RPMI8226 (cell line): ENCODE measurements around the gene PCED1B.
A peak's percentile ranks its signal among the peaks of the same experiment; 100 is the strongest.
"Not testable (repeated sequence)": the region's sequence is repeated elsewhere in the genome, so short reads cannot be mapped to it uniquely, and the experiment has no call there.

Experiments
- DNase-seq: peaks from one replicate; pipeline ENCODE4 v3.0.0-alpha.2; 2015

Gene PCED1B, protein sequence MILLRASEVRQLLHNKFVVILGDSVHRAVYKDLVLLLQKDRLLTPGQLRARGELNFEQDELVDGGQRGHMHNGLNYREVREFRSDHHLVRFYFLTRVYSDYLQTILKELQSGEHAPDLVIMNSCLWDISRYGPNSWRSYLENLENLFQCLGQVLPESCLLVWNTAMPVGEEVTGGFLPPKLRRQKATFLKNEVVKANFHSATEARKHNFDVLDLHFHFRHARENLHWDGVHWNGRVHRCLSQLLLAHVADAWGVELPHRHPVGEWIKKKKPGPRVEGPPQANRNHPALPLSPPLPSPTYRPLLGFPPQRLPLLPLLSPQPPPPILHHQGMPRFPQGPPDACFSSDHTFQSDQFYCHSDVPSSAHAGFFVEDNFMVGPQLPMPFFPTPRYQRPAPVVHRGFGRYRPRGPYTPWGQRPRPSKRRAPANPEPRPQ

GRCh38 chr12:47079468-47079980 is at the start of gene PCED1B, which contains the start of gene AMIGO2:
Gene PCED1B, plus strand, starts transcription at chr12:47079621. Its CDS starts 155,443 bp downstream, at chr12:47235064.
Gene AMIGO2, minus strand, starts transcription at chr12:47079959. Its CDS starts 957 bp downstream, at chr12:47079002.
- DNase-seq: peak; percentile 56

GRCh38 chr12:47029903-47030302 is 49.5 kb upstream of the PCED1B start:
- DNase-seq: no peak

GRCh38 chr12:47032644-47033043 is 46.8 kb upstream of the PCED1B start:
- DNase-seq: peak; percentile 31

DNA sequence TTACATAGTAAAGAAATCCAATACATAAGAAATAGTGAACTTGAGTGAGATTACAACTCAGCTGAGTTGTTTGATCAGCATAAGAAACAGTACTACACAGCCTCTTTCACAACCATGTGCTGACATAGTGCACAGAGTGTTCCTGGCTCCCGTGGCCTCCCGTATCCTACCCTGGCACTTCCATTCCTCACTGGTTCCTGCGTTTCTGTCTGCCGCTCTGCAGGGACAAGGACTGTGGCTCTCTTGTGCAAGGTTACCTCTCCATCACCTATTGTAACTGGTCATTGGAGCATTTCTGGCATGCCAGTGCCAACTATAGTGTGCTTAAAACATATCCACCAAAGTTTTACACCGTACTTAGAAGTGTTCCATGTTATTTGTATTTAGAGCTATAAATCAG is 46.3 kb upstream of the PCED1B start:
- DNase-seq: no peak

DNA sequence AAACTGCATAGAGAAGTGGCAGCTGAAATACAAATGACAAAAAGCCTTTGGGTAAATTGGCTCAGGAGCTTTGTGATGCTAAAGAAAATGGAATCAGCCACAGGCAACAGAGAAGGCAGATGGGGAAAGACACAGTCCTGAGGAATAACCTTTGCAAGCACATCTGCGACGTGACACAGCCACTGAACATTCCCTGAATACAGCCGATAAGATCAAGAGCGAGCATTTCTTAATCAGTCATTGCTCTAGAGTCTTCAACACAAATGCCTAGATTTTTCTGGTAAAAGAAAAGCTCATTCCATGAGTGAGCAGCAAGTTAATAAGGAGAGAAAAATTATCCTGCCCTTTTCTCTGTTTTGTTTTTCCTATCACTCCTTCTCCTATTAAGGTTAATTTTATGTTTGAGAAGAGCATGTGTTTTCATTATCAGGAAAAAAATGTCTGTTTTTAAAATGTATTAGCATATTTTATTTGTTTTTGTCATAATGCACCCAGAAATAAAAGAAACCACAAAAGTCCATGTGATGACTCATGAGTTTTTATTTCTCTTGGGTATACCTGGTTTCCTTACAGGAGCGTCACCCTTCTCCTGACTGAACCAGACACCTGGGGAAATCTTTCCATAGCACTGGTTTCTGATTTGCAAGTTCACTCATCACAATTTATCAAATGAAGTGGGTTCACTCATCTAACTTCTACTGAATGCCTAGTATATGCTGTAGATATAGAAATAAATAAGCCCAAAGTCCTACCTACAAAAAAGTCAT is 45.4 kb upstream of the PCED1B start:
- no peak for DNase-seq

DNA sequence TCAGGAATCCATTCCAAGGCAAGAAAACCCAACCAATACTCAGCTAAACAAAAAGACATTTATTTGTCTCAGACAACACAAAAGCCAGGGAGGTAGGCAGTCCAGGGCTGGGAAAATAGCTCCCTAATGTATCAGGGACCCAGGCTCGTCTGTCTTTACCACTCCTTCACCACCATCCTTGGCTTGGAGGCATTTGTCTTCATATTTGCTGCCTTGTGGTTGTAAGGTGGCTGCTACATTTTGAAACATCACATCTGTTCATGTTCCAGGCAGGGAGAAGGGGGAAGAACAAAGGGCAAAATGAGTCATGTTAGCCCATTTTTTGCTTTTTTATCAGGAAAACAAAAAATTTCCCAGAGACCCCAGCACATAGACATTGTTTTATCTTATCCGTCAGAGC is 44.8 kb upstream of the PCED1B start:
- no peak for DNase-seq

DNA sequence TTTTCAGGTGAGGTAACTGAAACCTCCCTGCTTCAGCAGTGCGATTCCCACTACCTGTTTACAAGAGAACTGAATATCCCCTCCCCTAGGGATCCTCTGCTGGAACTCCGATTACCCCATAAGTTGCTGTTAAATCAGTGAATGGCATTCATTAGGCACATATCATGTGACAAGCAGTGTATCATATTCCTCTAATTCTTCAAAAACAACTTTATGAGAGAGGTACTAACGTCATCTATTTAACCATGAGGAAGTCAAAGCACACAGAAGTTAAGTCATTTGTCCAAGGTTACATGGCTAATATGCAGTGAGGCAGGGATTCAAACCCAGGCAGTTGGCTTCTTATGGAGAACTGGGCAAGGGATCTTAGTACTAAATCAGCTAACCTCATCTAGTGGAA is 43.9 kb upstream of the PCED1B start:
- no peak for DNase-seq

GRCh38 chr12:47038270-47038748 is 41.1 kb upstream of the PCED1B start:
- DNase-seq: no peak

DNA sequence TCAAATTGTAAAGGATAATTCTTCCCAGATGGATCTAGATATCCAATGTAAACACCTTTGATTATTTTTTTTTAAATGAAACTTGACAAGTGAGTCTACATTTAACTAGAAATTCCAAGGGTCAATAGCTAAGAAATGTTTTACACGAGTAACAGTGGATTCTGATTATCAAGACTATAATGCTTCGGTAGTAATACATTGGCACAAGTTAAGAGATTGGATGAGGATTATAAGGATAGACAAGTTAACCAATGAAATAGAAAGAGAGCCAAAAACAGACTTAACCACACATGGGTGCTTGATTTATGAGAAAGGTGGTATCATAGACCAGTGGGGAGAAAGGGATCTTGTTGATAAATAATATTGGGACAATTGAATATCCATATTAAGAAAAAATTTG is 40.3 kb upstream of the PCED1B start:
- DNase-seq: no peak

- DNase-seq: no peak
Observed at GRCh38 chr12:47039756-47040155, 39.7 kb upstream of the PCED1B start.

- DNase-seq: no peak
Observed at GRCh38 chr12:47041327-47041726, 38.1 kb upstream of the PCED1B start.

DNA sequence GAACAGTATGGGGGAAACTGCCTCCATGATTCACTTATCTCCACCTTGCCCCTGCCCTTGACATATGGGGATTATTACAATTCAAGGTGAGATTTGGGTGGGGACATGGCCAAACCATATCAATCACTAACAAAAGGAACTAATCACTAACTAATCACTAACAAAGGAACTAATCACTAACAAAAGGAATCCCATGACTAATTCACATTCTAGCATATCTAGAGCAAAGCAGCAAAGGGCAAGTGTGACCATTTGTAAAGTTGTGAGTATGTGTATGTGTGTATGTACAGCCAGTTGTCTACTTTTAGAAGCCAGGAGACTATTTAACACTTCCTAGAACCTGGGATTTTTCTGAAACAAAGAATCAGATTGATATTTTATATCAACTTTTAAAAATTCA is 30.9 kb upstream of the PCED1B start:
- DNase-seq: no peak

GRCh38 chr12:47051291-47051690 is 28.1 kb upstream of the PCED1B start:
- DNase-seq: not testable (repeated sequence)

GRCh38 chr12:47052274-47052673 is 27.1 kb upstream of the PCED1B start:
- DNase-seq: no peak

- DNase-seq: no peak
Observed at GRCh38 chr12:47053961-47054360, 25.5 kb upstream of the PCED1B start.

GRCh38 chr12:47054659-47055058 is 24.8 kb upstream of the PCED1B start:
- DNase-seq: no peak

DNA sequence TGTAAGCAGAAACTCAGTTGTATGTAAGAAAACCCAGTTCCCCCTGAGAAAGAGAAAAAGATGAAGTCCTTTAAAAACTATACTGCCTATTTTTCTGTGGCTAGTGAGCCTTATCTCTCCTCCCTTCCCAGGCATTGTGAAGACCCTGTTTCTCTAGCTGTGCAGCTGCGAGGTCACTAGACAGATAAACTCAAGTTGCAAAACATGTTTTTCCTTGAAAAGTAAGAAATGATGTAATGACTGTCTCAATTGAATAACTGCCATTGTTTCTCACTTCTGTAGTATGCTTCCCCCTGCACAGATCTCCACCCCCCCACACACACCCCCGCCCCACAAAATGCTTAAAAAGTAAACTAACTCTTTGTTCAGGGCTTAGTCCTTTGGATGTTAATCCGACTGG is 23.6 kb upstream of the PCED1B start:
- not testable (repeated sequence) for DNase-seq

DNA sequence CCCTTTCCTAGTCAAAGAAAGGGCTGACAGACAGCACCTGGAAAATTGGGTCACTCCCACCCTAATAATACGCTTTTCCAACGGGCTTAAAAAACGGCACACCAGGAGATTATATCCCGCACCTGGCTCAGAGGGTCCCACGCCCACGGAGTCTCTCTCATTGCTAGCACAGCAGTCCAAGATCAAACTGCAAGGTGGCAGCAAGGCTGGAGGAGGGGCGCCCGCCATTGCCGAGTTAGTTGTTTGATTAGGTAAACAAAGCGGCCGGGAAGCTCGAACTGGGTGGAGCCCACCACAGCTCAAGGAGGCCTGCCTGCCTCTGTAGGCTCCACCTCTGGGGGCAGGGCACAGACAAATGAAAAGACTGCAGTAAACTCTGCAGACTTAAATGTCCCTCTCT is 22.5 kb upstream of the PCED1B start:
- DNase-seq: not testable (repeated sequence)

DNA sequence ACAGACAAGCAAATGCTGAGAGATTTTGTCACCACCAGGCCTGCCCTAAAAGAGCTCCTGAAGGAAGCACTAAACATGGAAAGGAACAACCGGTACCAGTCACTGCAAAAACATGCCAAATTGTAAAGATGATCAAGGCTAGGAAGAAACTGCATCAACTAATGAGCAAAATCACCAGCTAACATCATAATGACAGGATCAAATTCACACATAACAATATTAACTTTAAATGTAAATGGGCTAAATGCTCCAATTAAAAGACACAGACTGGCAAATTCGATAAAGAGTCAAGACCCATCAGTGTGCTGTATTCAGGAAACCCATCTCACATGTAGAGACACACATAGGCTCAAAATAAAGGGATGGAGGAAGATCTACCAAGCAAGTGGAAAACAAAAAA is 20.8 kb upstream of the PCED1B start:
- not testable (repeated sequence) for DNase-seq

- no peak for DNase-seq
Observed at GRCh38 chr12:47065546-47065945, 13.9 kb upstream of the PCED1B start.

GRCh38 chr12:47066278-47067025 is 13.0 kb upstream of the PCED1B start:
- DNase-seq: no peak

DNA sequence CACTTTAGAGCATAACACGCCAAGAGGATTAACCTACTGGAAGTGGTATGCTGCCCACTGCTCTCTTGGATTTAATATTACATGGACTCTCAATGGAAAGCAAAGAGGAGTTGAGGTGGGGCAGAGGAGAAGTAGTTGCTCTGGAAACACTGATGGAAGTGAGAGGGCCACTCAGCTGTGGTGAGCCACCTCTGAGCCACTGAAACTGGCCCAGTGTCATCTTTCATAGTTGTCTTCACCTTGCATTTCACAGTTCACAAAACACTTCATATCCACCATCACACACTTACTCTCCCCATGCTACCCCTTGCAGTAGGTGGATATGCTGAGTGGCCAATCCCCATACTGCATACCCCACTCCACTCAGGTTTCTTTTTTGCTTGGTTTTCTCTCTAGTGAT is 12.2 kb upstream of the PCED1B start:
- DNase-seq: no peak
